HCT116 (cell line): Measurements from ENCODE around the gene RFC1. TPM values are rescaled to one million over a fixed set of nuclear protein-coding genes. Genes with fewer than 3 reads are reported as not detected.

Experiments
- ATAC-seq: fragments of 200-7000 bp; cut with Tn5 transposase; 2 replicates; pipeline ENCODE4 v1.9.1; 2020; ENCODE audit warnings: mild to moderate bottlenecking, moderate library complexity
- BruUV-seq: library from RNA; stranded (reverse); fragments of 400-500 nt; replicated peaks from 2 replicates; lab custom pipeline; 2021; lab: Mats Ljungman, UMichigan
- CTCF ChIA-PET: fragments of 300-600 bp; sonication (Branson Sonifier 250); formaldehyde crosslinking; loops from one replicate; lab custom pipeline; 2021; ENCODE audit warnings: antibody characterized with exemption; lab: Charles Lee
- POLR2A ChIA-PET: fragments of 300-600, 350-600 bp; sonication (Branson Sonifier 250); formaldehyde crosslinking; loops from one replicate; lab custom pipeline; 2021; ENCODE audit warnings: antibody characterized with exemption; lab: Charles Lee
- RAD21 ChIA-PET, 2 experiments: fragments of 300-600 bp; sonication (Branson Sonifier 250); formaldehyde crosslinking; loops; one replicate each; lab custom pipeline; 2023; ENCODE audit warnings: low total read pairs in 2 of 2; ENCODE audit not compliant: uncharacterized antibody in 2 of 2, unreplicated experiment in 2 of 2, low non-redundant PET in 1 of 2; lab: Charles Lee
- DNase-seq: peaks from one replicate; pipeline ENCODE4 v3.0.0-alpha.2; 2010; ENCODE audit warnings: low read depth, low spot score
- H2AFZ ChIP-seq: fragments of 200-600 bp; shearing (Covaris generic), sonication (generic); 2 replicates; pipeline ENCODE4 v1.6.1; 2017; ENCODE audit warnings: low read depth, mixed run types, mixed read lengths, antibody characterized with exemption, low read length; ENCODE audit not compliant: poor library complexity, severe bottlenecking
- H3K27ac ChIP-seq: 2 replicates; pipeline ENCODE4 v1.5.1; 2012; ENCODE audit warnings: low read depth, low read length
- H3K27me3 ChIP-seq: fragments of 200-600 bp; sonication (generic); 2 replicates; pipeline ENCODE4 v1.6.1; 2016; ENCODE audit warnings: mixed run types, low read length, mixed read lengths; ENCODE audit not compliant: insufficient read depth
- H3K36me3 ChIP-seq, 2 experiments: fragments of 200-500 bp in 1 of 2; fragments of 200-600 bp in 1 of 2; sonication (Bioruptor generic) in 1 of 2; sonication (generic) in 1 of 2; 2 replicates each; pipeline versions ENCODE4 v1.5.1 to v1.6.1; 2014 to 2016; ENCODE audit warnings: low read length in 2 of 2, inconsistent platforms in 1 of 2, mixed read lengths in 1 of 2, mixed run types in 1 of 2; ENCODE audit not compliant: insufficient read depth in 2 of 2, control insufficient read depth in 1 of 2
- H3K4me1 ChIP-seq, 2 experiments: fragments of 200-600 bp in 1 of 2; sonication (generic) in 1 of 2; 2 replicates each; pipeline versions ENCODE4 v1.5.1 to v1.6.1; 2012 to 2017; ENCODE audit warnings: low read length in 2 of 2, inconsistent platforms in 1 of 2, mild to moderate bottlenecking in 1 of 2, mixed read lengths in 1 of 2, mixed run types in 1 of 2, moderate library complexity in 1 of 2; ENCODE audit not compliant: insufficient read depth in 2 of 2, control insufficient read depth in 1 of 2
- H3K4me2 ChIP-seq: fragments of 200-600 bp; sonication (generic); 2 replicates; pipeline ENCODE4 v1.6.1; 2017; ENCODE audit warnings: mixed run types, low read length, mixed read lengths
- H3K4me3 ChIP-seq, 2 experiments: fragments of 200-600 bp in 1 of 2; sonication (generic) in 1 of 2; replicated peaks in 1 of 2; 2 replicates each; pipeline ENCODE4 v1.5.1; 2011 to 2016; ENCODE audit warnings: low read length in 2 of 2, control low read depth in 1 of 2, low read depth in 1 of 2, mild to moderate bottlenecking in 1 of 2, mixed read lengths in 1 of 2, mixed run types in 1 of 2
- H3K79me2 ChIP-seq: fragments of 200-600 bp; sonication (generic); 2 replicates; pipeline ENCODE4 v1.6.1; 2017; ENCODE audit warnings: mild to moderate bottlenecking, mixed run types, low read length, moderate library complexity, mixed read lengths; ENCODE audit not compliant: insufficient read depth
- H3K9ac ChIP-seq: fragments of 200-600 bp; sonication (generic); 2 replicates; pipeline ENCODE4 v1.6.1; 2016; ENCODE audit warnings: low read length, mixed read lengths
- H3K9me2 ChIP-seq: fragments of 200-600 bp; sonication (generic), shearing (Covaris generic); 2 replicates; pipeline ENCODE4 v1.6.1; 2017; ENCODE audit warnings: mixed run types, mild to moderate bottlenecking, moderate library complexity; ENCODE audit not compliant: insufficient read depth
- H3K9me3 ChIP-seq, 2 experiments: fragments of 200-500 bp in 1 of 2; fragments of 200-600 bp in 1 of 2; sonication (Bioruptor generic) in 1 of 2; sonication (generic) in 1 of 2; 2 replicates each; pipeline ENCODE4 v1.6.1; 2014 to 2017; ENCODE audit warnings: low read length in 2 of 2, mixed read lengths in 2 of 2, inconsistent platforms in 1 of 2, low read depth in 1 of 2, mild to moderate bottlenecking in 1 of 2, mixed run types in 1 of 2, moderate library complexity in 1 of 2; ENCODE audit not compliant: control insufficient read depth in 1 of 2, insufficient read depth in 1 of 2
- H4K20me1 ChIP-seq: fragments of 200-600 bp; sonication (generic), shearing (Covaris generic); 2 replicates; pipeline ENCODE4 v1.6.1; 2017; ENCODE audit warnings: mixed run types, mild to moderate bottlenecking, moderate library complexity; ENCODE audit not compliant: insufficient read depth
- ATF3 ChIP-seq: IDR thresholded peaks from 2 replicates; pipeline ENCODE4 v1.6.1; 2012
- CBX3 ChIP-seq: IDR thresholded peaks from 2 replicates; pipeline ENCODE4 v1.6.1; 2012; ENCODE audit warnings: low read depth
- CEBPB ChIP-seq: IDR thresholded peaks from 2 replicates; pipeline ENCODE4 v1.6.1; 2012; ENCODE audit warnings: low read depth
- EGR1 ChIP-seq: IDR thresholded peaks from 2 replicates; pipeline ENCODE4 v1.6.1; 2012; ENCODE audit warnings: low read depth
- ELF1 ChIP-seq: IDR thresholded peaks from 2 replicates; pipeline ENCODE4 v1.6.1; 2012; ENCODE audit warnings: low read depth, borderline replicate concordance
- EZH2 ChIP-seq: fragments of 200-600 bp; sonication (generic); IDR thresholded peaks from 2 replicates; pipeline ENCODE4 v1.6.1; 2017; ENCODE audit warnings: antibody characterized with exemption, mixed run types
- EZH2phosphoT487 ChIP-seq: fragments of 200-600 bp; IDR thresholded peaks from 2 replicates; pipeline ENCODE4 v1.6.1; 2018; ENCODE audit warnings: antibody characterized with exemption, borderline replicate concordance
- JUND ChIP-seq: IDR thresholded peaks from 2 replicates; pipeline ENCODE4 v1.6.1; 2012
- MAX ChIP-seq: IDR thresholded peaks from 2 replicates; pipeline ENCODE4 v1.6.1; 2012
- POLR2A ChIP-seq: IDR thresholded peaks from 2 replicates; pipeline ENCODE4 v1.7.0; 2011; ENCODE audit warnings: borderline replicate concordance; ENCODE audit not compliant: insufficient read depth, insufficient read length; ENCODE audit errors: extremely low read depth
- SIN3A ChIP-seq: IDR thresholded peaks from 2 replicates; pipeline ENCODE4 v1.6.1; 2012; ENCODE audit warnings: low read depth
- SP1 ChIP-seq: IDR thresholded peaks from 2 replicates; pipeline ENCODE4 v1.6.1; 2012; ENCODE audit warnings: low read depth
- SRF ChIP-seq: IDR thresholded peaks from 2 replicates; pipeline ENCODE4 v1.6.1; 2012; ENCODE audit warnings: low read depth
- ZNF274 ChIP-seq: fragments of 200-500 bp; sonication (Bioruptor generic); IDR thresholded peaks from 2 replicates; pipeline ENCODE4 v1.6.1; 2014; ENCODE audit warnings: mild to moderate bottlenecking, low read depth, low read length, inconsistent platforms
- intact Hi-C: fragments of 100-400 bp; cut with micrococcal nuclease; formaldehyde crosslinking; loops from 2 replicates; pipeline ENCODE4 v1.10.0; 2022
- total RNA-seq: library from RNA; stranded (reverse); gene quantifications from one replicate; pipeline ENCODE4 v1.2.1, GENCODE V29; 2021; ENCODE audit not compliant: unreplicated experiment
- TF ChIP-seq, protein P1 (sequence below): IDR thresholded peaks from 2 replicates; pipeline ENCODE4 v1.6.1; 2011; ENCODE audit warnings: mild to moderate bottlenecking, low read length, moderate library complexity; ENCODE audit not compliant: insufficient replicate concordance; ENCODE audit errors: extremely low read depth
- TF ChIP-seq, protein P2 (sequence below): IDR thresholded peaks from 2 replicates; pipeline ENCODE4 v1.6.1; 2012; ENCODE audit warnings: low read depth

The RFC1 gene
- total RNA-seq, 1 experiment from 2014 or later = 52.3 TPM

DNA sequence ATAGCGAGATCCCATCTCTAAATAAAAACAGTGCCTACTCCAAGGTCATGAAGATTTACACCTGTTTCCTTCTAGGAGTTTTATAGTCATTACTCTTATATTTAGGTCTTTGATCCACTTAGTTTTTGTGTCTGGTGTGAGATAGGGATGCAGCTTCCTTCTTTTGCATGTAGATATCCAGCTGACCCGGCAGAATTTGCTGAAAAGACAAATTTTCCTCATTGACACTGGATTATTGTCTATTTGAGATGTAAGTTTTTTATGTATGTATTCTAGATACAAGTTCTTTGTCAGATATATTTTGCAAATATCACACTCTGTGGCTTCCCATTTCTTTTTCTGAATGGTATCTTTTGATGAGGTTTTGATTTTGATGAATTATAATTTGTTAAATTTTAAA is 85.4 kb downstream of the RFC1 start:
- DNase-seq (no peak), ATAC-seq (no peak)
- POLR2A ChIA-PET = no interaction called here
- no peaks in the 10 kb centered on the region for H3K4me1 ChIP-seq
- H3K36me3 ChIP-seq = no peaks in the 10 kb centered on the region
- RAD21 ChIA-PET = no interaction called here
- no peak for TF ChIP-seq MAX
- no peak for TF ChIP-seq POLR2A
- TF ChIP-seq, protein P1, sequence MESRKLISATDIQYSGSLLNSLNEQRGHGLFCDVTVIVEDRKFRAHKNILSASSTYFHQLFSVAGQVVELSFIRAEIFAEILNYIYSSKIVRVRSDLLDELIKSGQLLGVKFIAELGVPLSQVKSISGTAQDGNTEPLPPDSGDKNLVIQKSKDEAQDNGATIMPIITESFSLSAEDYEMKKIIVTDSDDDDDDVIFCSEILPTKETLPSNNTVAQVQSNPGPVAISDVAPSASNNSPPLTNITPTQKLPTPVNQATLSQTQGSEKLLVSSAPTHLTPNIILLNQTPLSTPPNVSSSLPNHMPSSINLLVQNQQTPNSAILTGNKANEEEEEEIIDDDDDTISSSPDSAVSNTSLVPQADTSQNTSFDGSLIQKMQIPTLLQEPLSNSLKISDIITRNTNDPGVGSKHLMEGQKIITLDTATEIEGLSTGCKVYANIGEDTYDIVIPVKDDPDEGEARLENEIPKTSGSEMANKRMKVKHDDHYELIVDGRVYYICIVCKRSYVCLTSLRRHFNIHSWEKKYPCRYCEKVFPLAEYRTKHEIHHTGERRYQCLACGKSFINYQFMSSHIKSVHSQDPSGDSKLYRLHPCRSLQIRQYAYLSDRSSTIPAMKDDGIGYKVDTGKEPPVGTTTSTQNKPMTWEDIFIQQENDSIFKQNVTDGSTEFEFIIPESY = no peak
- no peak for TF ChIP-seq CEBPB
- TF ChIP-seq ZNF274 = no peak
- no TSS peak for BruUV-seq
- CTCF ChIA-PET = no interaction called here
- no peaks in the 10 kb centered on the region for H3K9me2 ChIP-seq
- no peak overlapping the region for H3K27ac ChIP-seq
- no peak overlapping the region for H2AFZ ChIP-seq
- no peak overlapping the region for H3K4me3 ChIP-seq
- no peaks in the 10 kb centered on the region for H3K9me3 ChIP-seq
- intact Hi-C loops = no loop called here
- no peak overlapping the region for H3K4me2 ChIP-seq
- no peaks in the 10 kb centered on the region for H3K27me3 ChIP-seq
- H3K79me2 ChIP-seq = no peaks in the 10 kb centered on the region
- no peak overlapping the region for H3K9ac ChIP-seq
- H4K20me1 ChIP-seq = no peaks in the 10 kb centered on the region

GRCh38 chr4:39279416-39279815 is 86.7 kb downstream of the RFC1 start:
- CTCF ChIA-PET = no interaction called here
- DNase-seq = no peak
- POLR2A ChIA-PET = no interaction called here
- RAD21 ChIA-PET = no interaction called here
- TF ChIP-seq SRF (no peak), JUND (no peak), EZH2phosphoT487 (no peak), EZH2 (no peak), SP1 (no peak), CBX3 (no peak), EGR1 (no peak), SIN3A (no peak), ELF1 (no peak), ATF3 (no peak)
- TF ChIP-seq, protein P2, sequence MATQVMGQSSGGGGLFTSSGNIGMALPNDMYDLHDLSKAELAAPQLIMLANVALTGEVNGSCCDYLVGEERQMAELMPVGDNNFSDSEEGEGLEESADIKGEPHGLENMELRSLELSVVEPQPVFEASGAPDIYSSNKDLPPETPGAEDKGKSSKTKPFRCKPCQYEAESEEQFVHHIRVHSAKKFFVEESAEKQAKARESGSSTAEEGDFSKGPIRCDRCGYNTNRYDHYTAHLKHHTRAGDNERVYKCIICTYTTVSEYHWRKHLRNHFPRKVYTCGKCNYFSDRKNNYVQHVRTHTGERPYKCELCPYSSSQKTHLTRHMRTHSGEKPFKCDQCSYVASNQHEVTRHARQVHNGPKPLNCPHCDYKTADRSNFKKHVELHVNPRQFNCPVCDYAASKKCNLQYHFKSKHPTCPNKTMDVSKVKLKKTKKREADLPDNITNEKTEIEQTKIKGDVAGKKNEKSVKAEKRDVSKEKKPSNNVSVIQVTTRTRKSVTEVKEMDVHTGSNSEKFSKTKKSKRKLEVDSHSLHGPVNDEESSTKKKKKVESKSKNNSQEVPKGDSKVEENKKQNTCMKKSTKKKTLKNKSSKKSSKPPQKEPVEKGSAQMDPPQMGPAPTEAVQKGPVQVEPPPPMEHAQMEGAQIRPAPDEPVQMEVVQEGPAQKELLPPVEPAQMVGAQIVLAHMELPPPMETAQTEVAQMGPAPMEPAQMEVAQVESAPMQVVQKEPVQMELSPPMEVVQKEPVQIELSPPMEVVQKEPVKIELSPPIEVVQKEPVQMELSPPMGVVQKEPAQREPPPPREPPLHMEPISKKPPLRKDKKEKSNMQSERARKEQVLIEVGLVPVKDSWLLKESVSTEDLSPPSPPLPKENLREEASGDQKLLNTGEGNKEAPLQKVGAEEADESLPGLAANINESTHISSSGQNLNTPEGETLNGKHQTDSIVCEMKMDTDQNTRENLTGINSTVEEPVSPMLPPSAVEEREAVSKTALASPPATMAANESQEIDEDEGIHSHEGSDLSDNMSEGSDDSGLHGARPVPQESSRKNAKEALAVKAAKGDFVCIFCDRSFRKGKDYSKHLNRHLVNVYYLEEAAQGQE = no peak
- Histone ChIP-seq H3K4me2 (no peak overlapping the region), H3K27ac (no peak overlapping the region), H3K36me3 (0 out of 4 replicates have a peak, but pooled peaks cover 0 to 3% of the 10 kb centered on the region in 2 experiments), H3K4me1 (no peaks in the 10 kb centered on the region), H2AFZ (no peak overlapping the region), H4K20me1 (no peaks in the 10 kb centered on the region), H3K9ac (no peak overlapping the region), H3K79me2 (no peaks in the 10 kb centered on the region), H3K27me3 (no peaks in the 10 kb centered on the region), H3K4me3 (no peak overlapping the region), H3K9me2 (no peaks in the 10 kb centered on the region), H3K9me3 (no peaks in the 10 kb centered on the region)
- no peak for ATAC-seq
- intact Hi-C loops = no loop called here
- BruUV-seq = no TSS peak
